KMS-11 (cell line): ENCODE measurements around the gene GPBP1.

Experiments used
- H2AFZ ChIP-seq: fragments of 200-600 bp; sonication (generic); 2 replicates; pipeline ENCODE4 v1.6.1; 2016; ENCODE audit warnings: antibody characterized with exemption, mixed run types, low read depth
- H3K27ac ChIP-seq: fragments of 200-600 bp; sonication (generic); 2 replicates; pipeline ENCODE4 v1.6.1; 2016; ENCODE audit warnings: mild to moderate bottlenecking, mixed run types
- H3K27me3 ChIP-seq: fragments of 200-600 bp; sonication (generic); 2 replicates; pipeline ENCODE4 v1.6.1; 2017; ENCODE audit warnings: mild to moderate bottlenecking, low read depth, mixed run types, moderate library complexity; ENCODE audit not compliant: insufficient read depth
- H3K36me3 ChIP-seq: fragments of 200-600 bp; sonication (generic); 2 replicates; pipeline ENCODE4 v1.6.1; 2017; ENCODE audit warnings: mild to moderate bottlenecking, mixed run types; ENCODE audit not compliant: insufficient read depth
- H3K4me1 ChIP-seq: fragments of 200-600 bp; sonication (generic); 2 replicates; pipeline ENCODE4 v1.6.1; 2016; ENCODE audit warnings: mild to moderate bottlenecking, low read depth, mixed run types; ENCODE audit not compliant: poor library complexity, severe bottlenecking
- H3K4me2 ChIP-seq: fragments of 200-600 bp; sonication (generic); 2 replicates; pipeline ENCODE4 v1.7.0; 2016; ENCODE audit warnings: mild to moderate bottlenecking, mixed run types
- H3K4me3 ChIP-seq: fragments of 200-600 bp; sonication (generic); IDR thresholded peaks from 2 replicates; pipeline ENCODE4 v1.6.1; 2017; ENCODE audit warnings: low read depth, low read length, mixed read lengths; ENCODE audit not compliant: insufficient read depth
- H3K79me2 ChIP-seq: fragments of 200-600 bp; sonication (generic); 2 replicates; pipeline ENCODE4 v1.6.1; 2016; ENCODE audit warnings: low read depth, mixed run types; ENCODE audit not compliant: insufficient read depth
- H3K9ac ChIP-seq: fragments of 200-600 bp; sonication (generic); 2 replicates; pipeline ENCODE4 v1.6.1; 2016; ENCODE audit warnings: mild to moderate bottlenecking, mixed run types
- H4K20me1 ChIP-seq: fragments of 200-600 bp; sonication (generic); 2 replicates; pipeline ENCODE4 v1.6.1; 2016; ENCODE audit warnings: mild to moderate bottlenecking, mixed run types; ENCODE audit not compliant: insufficient read depth
- CTCF ChIP-seq: fragments of 200-600 bp; sonication (generic); conservative IDR thresholded peaks from 2 replicates; pipeline ENCODE4 v1.6.1; 2017; ENCODE audit warnings: low read depth, mild to moderate bottlenecking, antibody characterized with exemption, low read length, moderate library complexity, mixed read lengths

Gene GPBP1

GRCh38 chr5:57199866-57200265 is 26.0 kb downstream of the GPBP1 start:
- H3K4me2 ChIP-seq, result no peak overlapping the region
- peaks cover 61% of the 10 kb centered on the region for H4K20me1 ChIP-seq

GRCh38 chr5:57202811-57203210 is 29.0 kb downstream of the GPBP1 start:
- H2AFZ ChIP-seq, result no peak overlapping the region
- H3K27me3 ChIP-seq, result no peaks in the 10 kb centered on the region
- peaks cover 3% of the 10 kb centered on the region; the same call in 1 of the 2 replicates for H3K36me3 ChIP-seq
- H3K9ac ChIP-seq, result no peak overlapping the region
- no peak overlapping the region for H3K27ac ChIP-seq
- H4K20me1 ChIP-seq, result peaks cover 62% of the 10 kb centered on the region
- no peak for TF ChIP-seq CTCF
- H3K79me2 ChIP-seq, result peaks cover 99% of the 10 kb centered on the region
- peaks cover 28% of the 10 kb centered on the region for H3K4me1 ChIP-seq
- peak overlapping the region; percentile 0; the same call in 1 of the 2 replicates for H3K4me2 ChIP-seq
- H3K4me3 ChIP-seq, result no peak overlapping the region

More at GRCh38 chr5:57199866-57200265, 26.0 kb downstream of the GPBP1 start:
- no peaks in the 10 kb centered on the region for H3K27me3 ChIP-seq
- H3K79me2 ChIP-seq, result peaks cover 99% of the 10 kb centered on the region
- no peak overlapping the region for H3K4me3 ChIP-seq
- H3K27ac ChIP-seq, result no peak overlapping the region
- TF ChIP-seq CTCF, result no peak
- H3K4me1 ChIP-seq, result peaks cover 32% of the 10 kb centered on the region
- no peak overlapping the region for H2AFZ ChIP-seq
- H3K9ac ChIP-seq, result no peak overlapping the region
- H3K36me3 ChIP-seq, result peaks cover 3% of the 10 kb centered on the region; the same call in 1 of the 2 replicates

GRCh38 chr5:57207007-57207653 is 33.3 kb downstream of the GPBP1 start:
- no peaks in the 10 kb centered on the region; the same call in 1 of the 2 replicates for H3K36me3 ChIP-seq
- H3K9ac ChIP-seq, result no peak overlapping the region
- no peak overlapping the region for H3K4me3 ChIP-seq
- peaks cover 100% of the 10 kb centered on the region for H3K79me2 ChIP-seq
- H3K4me1 ChIP-seq, result peaks cover 34% of the 10 kb centered on the region
- H3K4me2 ChIP-seq, result no peak overlapping the region
- H4K20me1 ChIP-seq, result peaks cover 59% of the 10 kb centered on the region
- no peaks in the 10 kb centered on the region for H3K27me3 ChIP-seq
- no peak overlapping the region for H3K27ac ChIP-seq
- TF ChIP-seq CTCF, result no peak
- no peak overlapping the region for H2AFZ ChIP-seq

- no peak for TF ChIP-seq CTCF
- Histone ChIP-seq H3K4me2 (no peak overlapping the region), H4K20me1 (peaks cover 58% of the 10 kb centered on the region), H2AFZ (no peak overlapping the region), H3K36me3 (no peaks in the 10 kb centered on the region; the same call in 1 of the 2 replicates), H3K4me3 (no peak overlapping the region), H3K27me3 (no peaks in the 10 kb centered on the region), H3K4me1 (peaks cover 32% of the 10 kb centered on the region), H3K27ac (no peak overlapping the region), H3K79me2 (peaks cover 100% of the 10 kb centered on the region), H3K9ac (no peak overlapping the region)
These were observed 33.8 kb downstream of the GPBP1 start for GRCh38 chr5:57207681-57208080.
